NK-92 (cell line): ENCODE measurements around the gene ST6GALNAC5.

ENCODE experiments used
- DNase-seq: peaks from one replicate; lab custom pipeline; 2025; ENCODE audit not compliant: unreplicated experiment; lab: John Stamatoyannopoulos, UW

The ST6GALNAC5 gene

DNA sequence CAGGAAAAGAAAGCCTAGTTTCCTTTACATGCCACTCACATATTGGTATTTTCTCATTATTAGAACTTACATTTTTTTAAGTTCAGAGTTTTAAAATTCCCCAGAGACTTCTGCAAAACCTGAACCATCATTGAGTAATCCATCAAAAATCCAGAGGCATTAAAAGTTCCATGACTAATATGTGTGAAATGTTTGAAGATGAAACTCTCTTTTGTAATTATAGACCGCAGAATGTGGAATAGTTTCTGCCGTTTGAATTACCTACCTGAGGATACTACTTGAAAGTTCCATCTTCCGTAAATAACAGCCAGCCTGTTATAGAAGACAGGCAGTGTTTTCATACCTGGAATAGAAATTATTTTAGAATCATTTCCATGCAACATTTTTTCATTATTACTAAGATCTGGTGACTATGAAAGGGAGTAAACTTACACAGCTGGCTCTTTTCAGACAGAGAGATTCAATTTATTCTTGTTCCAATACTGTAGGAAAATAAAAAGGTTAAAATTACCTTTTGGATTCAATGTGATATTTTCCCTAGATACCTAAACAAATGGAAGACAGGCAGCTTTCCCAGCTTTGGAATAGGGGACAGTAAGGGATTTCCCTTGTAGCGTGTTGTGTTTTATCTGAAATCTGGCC is 131.4 kb downstream of the ST6GALNAC5 start:
- DNase-seq = no peak

DNA sequence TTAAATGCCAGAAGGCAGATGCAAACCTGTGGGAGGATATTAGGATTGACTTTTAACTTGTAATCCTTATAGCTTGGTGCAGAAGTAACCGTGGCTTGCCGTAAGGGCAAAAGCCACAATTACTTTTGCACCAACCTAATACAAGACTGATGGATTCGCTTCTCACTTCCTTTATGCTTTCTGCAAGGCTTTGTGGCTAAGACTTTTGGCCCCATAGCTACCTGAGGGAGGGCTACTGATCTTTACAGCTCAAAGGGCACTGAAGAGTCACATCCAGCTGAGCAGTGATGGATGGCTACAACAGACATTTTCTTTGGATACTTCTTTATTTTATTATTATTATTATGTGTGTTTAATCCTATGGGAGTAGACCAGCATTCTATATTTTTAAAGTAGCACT is 140.4 kb downstream of the ST6GALNAC5 start:
- no peak for DNase-seq

DNA sequence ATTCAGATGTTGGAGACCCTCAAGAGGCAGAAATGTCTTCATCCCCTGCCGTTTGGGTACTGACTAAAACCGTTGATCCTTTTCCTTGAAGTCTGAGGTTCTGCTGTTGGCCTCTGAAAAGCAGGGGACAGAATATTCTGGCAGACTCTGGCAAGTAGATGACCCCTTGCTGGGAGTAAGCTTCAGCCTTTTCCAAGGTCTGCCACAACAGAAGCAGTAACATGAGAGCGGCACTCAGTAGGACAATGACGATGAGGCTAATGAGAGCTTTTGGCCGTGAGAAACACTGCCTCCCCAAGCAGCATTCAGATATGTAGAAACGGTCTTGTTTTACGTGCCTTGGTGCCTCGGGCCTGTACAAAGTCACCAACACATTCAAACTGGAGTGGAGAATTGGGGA is 143.7 kb downstream of the ST6GALNAC5 start:
- no peak for DNase-seq

DNA sequence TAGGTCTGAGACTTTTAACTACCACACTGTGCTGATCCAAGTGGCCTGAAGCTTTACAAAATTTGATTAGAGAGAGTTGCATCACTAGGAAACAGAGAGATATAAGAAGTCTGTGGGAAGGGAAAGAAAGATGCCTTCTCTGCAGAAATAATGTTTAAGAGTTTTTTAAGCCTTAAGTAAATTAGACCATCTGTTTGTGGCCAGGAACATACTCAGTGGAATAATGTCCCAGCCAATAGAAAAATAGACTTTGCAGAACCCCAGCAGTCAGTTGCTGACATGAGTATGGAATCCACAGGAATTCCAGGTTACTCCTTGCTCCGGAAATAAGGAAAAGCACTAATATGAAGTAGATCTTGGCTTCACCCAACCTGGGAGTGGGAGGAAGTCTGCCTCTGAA is 144.8 kb downstream of the ST6GALNAC5 start:
- DNase-seq = no peak

DNA sequence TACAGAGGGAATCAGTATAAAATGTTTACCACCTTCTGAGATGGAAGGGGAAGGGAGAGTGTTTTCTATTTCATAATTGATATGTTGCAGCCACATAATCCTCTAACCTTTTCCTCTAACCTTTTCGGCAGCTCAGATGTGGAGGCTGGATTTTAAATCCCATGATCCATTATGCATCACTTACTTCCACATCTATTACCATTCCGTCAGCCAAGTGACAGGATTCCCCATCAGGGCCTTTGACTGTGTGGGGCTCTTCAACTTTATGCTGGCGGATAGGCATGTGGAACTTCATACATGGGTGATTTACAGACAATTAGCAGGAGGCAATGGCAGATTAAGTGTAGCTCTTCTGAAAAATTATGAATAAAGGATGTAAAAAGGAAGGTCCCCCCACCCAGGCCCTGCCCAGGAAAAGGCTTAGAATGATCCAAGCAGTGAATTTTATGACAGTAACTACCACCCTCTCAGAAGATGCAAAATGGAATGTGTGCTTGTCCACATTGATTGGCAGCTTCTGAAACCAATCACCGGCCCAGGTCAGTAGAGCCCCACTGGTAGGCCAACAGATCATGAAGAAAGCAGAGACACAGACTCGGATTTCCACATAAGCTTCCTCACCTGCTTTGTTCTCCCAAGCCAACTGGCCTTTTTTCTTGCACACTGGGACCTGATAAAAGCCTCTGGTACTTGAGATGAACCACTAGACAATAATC is 147.0 kb downstream of the ST6GALNAC5 start:
- no peak for DNase-seq

DNA sequence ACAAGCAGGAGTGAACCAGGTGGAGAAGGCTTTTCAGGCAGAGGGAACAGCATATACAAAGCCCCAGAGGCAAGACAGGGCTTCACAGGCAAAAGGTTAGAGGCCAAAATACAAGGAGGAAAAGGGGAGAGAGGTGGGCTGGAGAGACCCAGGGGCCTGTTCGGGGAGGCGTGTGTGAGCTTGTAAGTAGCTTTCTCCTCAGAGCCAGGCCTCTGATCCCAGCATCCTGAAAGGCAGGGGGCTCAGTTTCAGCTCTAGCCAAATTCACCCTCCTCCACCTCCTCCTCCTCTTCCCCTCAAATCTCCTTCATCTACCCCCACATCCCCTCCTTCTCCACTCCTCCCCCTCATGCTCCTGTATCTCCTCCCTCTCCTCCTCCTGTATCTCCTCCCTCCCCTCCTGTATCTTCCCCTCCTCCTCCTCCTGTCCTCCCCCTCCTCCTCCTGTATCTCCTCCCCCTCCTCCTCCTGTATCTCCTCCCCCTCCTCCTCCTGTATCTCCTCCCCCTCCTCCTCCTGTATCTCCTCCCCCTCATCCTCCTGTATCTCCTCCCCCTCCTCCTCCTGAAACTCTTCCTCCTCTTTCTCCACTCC is 148.6 kb downstream of the ST6GALNAC5 start:
- no peak for DNase-seq

DNA sequence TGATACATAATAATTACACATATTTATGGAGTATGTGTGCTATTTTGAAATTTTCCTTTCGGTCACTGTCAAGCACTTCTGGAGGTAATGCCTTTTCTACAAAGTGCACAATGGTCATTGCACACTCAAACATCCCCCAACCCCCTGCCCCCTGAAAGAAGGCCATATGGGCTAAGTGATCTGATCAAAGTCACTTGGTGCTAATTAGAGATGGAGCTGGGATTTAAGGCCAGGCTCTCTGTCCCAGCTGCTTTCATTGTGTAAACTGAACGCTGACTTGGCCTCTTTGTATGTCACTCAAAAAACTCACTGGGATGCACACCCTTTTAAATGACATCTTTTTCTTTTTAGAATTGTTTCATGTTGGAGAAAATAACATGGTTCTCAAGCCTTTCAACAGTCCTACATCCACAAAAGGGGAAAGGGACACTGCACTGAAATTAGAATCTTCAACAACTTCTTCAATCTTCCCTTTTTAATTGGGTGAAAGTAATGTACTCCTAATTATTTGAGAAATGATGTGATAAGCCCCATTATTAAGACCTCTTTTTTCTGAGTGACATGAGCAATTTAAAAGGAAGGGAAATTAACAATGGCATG is 149.2 kb downstream of the ST6GALNAC5 start:
- no peak for DNase-seq

DNA sequence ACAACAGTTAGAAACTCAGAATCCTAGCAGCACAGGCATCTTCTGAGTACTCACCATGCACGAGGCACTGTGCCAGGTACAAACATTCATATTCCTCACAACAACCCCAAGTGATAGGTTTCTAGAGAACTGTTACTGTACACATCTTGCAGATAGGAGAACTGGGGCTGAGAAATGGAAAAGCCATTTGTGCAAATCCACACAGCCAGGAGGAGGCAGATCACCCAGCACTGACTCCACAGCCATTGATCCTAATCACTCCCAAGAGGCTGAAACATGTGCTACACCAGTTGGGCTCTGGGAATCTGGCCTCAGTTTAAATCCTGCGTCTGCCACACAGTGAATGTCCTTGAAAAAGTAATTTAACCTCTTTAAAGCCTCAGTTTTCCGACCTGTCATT is 151.0 kb downstream of the ST6GALNAC5 start:
- DNase-seq = no peak

DNA sequence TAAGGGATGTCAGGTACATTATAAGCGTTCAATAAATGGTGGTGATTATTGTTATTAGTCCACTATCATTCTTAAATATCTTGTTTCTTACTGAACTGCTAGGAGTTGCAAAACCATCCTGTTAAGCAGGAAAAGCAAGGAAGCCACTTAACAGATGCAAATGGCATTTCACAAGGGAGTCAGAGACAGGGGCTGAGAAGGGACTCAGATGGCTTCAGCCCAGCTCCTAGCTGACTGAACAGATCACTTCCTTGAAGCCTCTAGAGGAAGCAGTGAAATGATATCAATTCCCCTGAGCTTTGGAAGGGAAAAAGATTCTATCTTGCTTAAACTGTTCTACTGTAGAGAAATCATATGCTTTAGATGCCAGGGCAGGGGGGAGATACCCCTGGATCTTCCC is 151.5 kb downstream of the ST6GALNAC5 start:
- DNase-seq = no peak

DNA sequence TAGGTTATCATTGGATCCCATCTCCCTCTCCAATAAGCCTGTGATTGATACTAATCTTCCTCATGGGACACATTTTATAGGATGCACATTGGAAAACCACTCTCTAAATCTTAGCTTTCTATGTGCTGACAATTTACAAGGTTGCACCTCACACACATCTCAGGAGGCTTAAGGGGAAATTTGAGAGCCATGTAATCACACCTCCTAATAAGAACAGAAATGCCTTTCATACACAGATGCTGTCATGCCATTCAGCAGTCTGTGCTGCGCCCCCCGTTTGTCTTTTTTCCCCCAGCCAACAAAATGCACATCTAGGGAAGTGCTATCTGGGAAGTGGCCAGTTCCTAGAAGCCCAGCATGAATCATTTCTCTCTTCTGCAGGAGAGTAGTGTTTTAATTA is 154.5 kb downstream of the ST6GALNAC5 start:
- DNase-seq = no peak

DNA sequence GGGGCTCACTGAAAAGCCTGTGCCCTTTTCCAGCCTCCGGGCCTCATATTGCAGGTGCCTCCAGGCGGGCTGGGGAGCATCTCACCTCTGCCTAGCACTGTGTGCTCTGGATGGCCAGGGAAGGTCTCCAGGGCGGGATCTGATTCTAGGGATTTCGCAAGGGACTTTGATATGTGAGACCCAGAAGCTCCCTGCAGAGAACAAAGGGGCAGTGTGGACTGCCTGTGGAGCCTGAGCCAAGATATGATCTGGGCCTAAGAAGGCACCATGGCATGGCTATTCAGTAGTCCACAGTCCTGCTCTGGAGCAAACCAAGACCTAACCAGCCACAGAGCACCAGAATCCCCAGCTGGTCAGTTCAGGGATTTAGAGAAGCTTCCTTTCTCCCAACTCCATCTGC is 157.2 kb downstream of the ST6GALNAC5 start:
- DNase-seq = no peak

DNA sequence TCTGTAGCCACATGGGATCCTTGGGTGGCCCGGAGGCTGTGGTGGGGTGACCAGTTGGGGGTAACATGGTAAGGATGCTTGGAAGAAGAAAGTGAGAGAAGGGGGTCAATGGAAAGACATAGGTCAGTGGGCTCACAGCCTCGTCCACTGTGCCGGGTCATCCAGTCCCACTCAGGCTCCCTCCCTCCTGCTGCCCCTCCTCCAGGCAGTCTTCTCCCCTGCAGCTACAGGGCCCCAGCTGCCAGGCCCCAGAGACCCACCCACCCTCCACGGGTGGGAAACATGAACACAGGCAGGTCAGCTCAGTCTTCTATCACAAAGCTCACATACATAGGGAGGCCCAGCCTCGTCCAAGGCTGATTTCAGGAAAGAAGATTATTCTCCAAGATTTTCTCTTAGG is 158.3 kb downstream of the ST6GALNAC5 start:
- no peak for DNase-seq

DNA sequence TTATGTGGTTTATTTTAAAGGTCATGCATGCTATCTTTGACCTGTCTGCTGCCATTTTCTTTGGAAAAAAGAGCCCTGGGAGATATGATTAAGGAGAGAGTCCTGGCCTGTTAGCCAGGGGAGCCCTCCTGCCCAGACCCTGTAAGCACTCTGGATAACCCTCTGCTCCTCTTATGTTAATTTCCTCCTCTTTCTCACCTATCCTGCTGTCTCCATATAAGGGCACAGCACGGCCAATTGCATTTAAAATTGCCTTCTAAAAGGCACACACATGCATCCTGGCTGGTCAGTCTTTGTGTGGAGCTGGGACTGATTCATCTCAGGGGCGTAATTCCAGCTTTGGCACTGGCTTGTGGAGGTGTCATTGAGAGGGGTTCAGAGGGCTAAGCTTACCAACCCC is 158.9 kb downstream of the ST6GALNAC5 start:
- DNase-seq = no peak

DNA sequence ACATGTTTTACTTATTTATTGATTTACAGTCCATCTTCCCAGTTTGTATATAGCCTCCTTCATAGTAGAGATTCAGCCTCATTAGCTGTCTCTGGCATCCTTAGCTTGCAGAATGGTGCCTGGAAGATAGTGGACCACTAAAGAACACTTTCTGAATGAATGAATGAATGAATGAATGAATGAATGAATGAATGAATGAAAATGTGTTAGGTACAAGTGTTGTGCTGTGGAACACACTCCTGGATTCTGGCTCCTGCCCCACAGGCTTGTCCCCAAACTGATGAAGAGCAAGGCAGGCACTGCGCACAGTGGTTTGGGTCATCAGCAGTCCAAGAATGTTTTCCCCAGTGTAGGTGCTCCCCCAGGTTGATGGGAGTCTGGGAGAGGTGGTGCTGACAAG is 159.4 kb downstream of the ST6GALNAC5 start:
- DNase-seq = no peak

DNA sequence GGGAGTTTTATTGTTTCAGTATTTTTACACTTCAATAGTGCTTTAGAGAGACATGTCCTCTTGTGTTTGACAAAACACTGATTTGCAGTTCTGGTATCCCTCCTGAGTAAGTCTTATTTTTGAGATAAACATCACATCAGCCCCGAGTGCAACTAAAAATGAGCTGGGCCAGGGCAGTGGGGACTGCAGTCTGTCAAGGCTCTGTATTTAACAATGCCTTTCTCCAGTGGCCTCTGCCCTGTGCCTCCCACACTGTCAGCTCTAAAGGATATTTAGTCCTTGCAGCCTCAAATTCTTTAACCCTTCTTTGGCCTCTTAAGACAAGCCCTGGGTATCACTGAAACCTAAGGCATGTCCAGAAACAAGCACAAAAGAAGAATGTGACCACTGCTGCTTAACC is 160.6 kb downstream of the ST6GALNAC5 start:
- no peak for DNase-seq

DNA sequence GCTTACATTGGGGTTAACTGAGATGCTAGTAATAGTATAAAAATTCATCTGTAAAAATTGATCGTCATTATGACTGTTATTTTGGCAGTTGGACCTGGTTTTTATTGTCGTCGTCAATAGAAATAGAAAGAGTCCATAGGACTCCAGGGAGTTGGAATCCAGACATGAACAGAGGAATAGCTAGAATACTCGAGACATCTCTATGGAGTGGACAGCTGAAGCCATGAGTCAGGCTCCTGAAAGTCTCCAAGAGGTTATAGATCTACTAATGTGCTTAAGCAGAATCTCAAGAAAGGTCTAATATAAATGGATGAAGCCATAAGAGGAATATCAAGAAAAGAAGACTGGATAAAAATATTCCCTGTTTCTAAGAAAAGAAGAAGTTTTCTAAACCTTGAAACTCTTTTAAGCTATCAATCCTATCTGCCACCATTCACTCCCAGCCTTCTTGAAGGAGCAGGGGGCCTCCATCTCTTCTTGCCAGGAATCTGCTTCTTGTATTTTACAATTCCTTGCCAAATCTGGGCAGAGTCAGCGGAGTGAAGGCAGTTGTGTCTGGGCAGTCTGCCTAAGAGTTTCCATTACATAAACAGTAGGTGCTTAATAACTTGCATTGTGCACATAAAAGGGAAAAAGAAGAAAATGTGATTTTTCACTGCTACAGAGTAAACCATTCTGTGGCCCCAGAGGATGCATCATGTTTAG is 163.3 kb downstream of the ST6GALNAC5 start:
- DNase-seq = no peak

DNA sequence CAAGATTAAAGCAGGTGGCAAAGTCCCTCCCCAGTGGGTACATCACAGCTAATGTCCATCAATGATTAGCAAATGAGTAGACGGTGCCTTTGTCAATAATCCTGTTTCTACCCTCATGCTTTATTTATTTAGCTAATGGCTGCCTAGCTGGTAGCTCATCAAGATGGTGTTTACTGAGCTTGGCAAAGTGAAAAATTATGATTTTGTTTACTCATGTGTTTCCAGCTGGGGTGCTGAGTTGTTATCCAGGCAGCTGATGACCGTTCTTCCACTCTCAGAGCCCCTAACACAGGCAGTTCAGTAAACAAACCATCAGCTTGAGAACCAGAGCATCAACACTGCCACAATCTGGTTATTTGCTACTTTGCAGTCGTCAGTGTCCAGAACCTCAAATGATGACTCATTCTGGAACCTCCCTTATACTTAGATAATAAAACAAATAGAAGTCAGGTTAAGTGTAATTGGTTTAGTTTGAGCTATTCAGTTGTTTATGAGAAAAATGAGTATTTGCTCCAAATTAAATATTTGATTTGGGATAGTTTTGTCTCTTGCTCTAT is 163.9 kb downstream of the ST6GALNAC5 start:
- DNase-seq = no peak

DNA sequence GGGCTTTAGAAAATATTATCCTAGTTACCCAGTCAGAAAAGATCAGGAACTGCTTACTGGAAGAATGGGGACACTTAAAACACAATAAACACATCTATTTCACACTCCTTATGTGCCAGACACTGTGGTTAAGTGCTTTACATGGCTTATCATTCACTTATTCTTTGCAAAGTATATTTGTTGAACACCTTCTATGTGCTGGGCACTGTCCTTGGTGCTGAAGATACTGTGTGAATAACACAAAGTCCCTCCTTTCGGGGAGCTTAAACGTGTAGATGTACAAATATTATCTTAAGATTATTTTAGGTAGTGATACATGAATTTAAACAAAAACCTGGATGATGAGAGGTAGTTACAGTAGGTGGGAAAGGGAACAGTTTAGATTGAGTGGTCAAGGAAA is 169.3 kb downstream of the ST6GALNAC5 start:
- DNase-seq = no peak

DNA sequence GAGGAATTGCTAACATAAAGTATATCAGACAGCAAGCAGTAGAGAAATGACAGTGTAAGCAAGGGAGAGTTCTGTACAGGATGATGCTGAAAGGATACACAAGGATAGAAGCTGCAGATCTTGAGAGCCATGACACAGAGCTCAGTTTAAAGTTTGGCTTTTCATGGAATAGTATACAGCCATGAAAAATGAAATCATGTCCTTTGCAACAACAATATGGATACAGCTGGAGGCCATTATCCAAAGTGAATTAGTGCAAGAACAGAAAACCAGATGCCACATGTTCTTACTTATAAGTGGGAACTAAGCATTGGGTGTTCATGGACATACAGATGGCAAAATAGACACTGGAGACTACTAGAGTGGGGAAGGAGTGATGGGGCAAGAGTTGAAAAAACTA is 169.8 kb downstream of the ST6GALNAC5 start:
- no peak for DNase-seq

DNA sequence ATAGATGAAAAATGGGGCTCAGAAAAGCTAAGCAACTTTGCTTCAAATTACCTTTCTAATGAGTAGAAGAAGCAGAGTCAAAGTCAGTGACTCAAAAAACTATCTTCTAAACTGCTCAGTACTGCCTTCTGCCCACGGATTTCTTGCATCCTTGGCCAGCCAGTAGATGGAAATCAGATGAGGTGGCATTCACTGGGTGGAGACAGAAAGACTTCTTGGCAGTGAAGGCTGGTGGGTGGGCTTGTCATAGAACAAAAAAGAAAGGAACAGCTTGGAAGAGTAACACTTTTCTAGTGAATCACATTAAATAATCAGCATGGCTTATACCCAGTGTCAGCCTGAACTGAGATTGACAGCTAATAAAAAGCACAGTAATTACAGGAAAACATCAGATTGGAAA is 170.7 kb downstream of the ST6GALNAC5 start:
- no peak for DNase-seq

DNA sequence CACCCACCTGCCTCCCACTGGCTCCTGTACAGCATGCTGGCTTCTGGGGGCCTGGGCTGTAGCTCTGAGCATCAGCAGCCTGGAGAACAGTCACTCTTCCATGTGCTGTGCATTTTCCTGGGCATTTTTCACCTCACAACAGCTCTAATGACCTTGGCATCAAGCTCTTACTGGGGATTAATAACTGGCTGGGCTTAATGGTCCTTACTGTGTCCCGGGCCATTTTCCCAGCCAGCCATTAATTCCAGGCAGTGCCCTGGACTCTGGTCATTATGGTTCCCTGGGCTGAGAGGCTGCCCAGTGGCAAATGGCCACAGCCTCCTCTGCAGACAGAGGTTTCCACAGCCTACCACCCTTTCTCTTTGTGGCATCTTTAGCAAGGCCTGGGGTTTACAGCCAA is 171.8 kb downstream of the ST6GALNAC5 start:
- no peak for DNase-seq
